Smooth muscle cell of the brain vasculature (primary cell): Measurements from ENCODE around the gene OR5A2.
"Not testable (repeated sequence)": the region's sequence is repeated elsewhere in the genome, so short reads cannot be mapped to it uniquely, and the experiment has no call there.

ENCODE experiments used
- DNase-seq: peaks from one replicate; pipeline ENCODE4 v3.0.0-alpha.2; 2012; ENCODE audit warnings: low read depth, low spot score

OR5A2 gene

GRCh38 chr11:59394186-59394585 is 32.0 kb downstream of the OR5A2 start:
- DNase-seq: no peak

- DNase-seq: no peak
Measured at GRCh38 chr11:59380263-59381059, 45.8 kb downstream of the OR5A2 start.

GRCh38 chr11:59372324-59372723 is 53.9 kb downstream of the OR5A2 start:
- not testable (repeated sequence) for DNase-seq

GRCh38 chr11:59368238-59369022 is 57.8 kb downstream of the OR5A2 start:
- DNase-seq: no peak
